ENCODE data around the gene PABPN1L. TPM values are rescaled to one million over a fixed set of nuclear protein-coding genes. Genes with fewer than 3 reads are reported as not detected.

Gene PABPN1L
- total and polyA plus RNA-seq, 10 of the 15 experiments (the other 5 are each of a cell fraction or from before 2014, with no cell fraction given) = not detected

DNA sequence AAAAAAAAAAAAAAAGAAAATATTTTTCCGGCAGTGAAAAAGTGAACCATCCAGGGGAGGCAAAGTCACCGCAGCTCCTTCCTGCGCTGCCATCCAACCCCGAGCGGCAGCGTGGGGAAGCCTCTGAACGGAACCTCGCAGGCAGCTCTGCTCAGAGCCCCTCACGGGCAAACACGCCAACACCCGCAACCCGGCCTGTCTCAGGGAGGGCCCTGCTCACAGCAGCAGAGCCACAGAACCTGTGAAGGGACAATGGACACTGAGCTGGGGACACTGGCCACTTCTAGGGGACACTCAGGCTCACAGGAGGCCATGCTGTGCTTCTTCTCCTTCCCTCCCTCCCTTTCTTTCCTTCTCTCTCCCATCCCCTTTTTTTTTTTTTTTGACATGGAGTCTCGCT lies 33.4 kb downstream of the PABPN1L start:
- TF ChIP-seq, protein P1, sequence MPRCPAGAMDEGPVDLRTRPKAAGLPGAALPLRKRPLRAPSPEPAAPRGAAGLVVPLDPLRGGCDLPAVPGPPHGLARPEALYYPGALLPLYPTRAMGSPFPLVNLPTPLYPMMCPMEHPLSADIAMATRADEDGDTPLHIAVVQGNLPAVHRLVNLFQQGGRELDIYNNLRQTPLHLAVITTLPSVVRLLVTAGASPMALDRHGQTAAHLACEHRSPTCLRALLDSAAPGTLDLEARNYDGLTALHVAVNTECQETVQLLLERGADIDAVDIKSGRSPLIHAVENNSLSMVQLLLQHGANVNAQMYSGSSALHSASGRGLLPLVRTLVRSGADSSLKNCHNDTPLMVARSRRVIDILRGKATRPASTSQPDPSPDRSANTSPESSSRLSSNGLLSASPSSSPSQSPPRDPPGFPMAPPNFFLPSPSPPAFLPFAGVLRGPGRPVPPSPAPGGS (IDR thresholded peaks at IDR 0.05; ENCODE audit: borderline replicate concordance, insufficient read depth, low read depth, low read length, poor library complexity, severe bottlenecking) = no peak
- TF ChIP-seq, protein P2, sequence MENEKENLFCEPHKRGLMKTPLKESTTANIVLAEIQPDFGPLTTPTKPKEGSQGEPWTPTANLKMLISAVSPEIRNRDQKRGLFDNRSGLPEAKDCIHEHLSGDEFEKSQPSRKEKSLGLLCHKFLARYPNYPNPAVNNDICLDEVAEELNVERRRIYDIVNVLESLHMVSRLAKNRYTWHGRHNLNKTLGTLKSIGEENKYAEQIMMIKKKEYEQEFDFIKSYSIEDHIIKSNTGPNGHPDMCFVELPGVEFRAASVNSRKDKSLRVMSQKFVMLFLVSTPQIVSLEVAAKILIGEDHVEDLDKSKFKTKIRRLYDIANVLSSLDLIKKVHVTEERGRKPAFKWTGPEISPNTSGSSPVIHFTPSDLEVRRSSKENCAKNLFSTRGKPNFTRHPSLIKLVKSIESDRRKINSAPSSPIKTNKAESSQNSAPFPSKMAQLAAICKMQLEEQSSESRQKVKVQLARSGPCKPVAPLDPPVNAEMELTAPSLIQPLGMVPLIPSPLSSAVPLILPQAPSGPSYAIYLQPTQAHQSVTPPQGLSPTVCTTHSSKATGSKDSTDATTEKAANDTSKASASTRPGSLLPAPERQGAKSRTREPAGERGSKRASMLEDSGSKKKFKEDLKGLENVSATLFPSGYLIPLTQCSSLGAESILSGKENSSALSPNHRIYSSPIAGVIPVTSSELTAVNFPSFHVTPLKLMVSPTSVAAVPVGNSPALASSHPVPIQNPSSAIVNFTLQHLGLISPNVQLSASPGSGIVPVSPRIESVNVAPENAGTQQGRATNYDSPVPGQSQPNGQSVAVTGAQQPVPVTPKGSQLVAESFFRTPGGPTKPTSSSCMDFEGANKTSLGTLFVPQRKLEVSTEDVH (IDR thresholded peaks at IDR 0.05; ENCODE audit: low read depth, partially characterized antibody) = no peak
- TF ChIP-seq KLF5 (IDR thresholded peaks at IDR 0.05; ENCODE audit: partially characterized antibody) (no peak), BHLHE40 (IDR thresholded peaks at IDR 0.05; ENCODE audit: borderline replicate concordance in 1 of 2, low read depth in 2 of 2, low read length in 1 of 2) (no peak), IKZF2 (IDR thresholded peaks at IDR 0.05) (no peak), POLR2AphosphoS5 (IDR thresholded peaks at IDR 0.05; ENCODE audit: low read length) (no peak), RBBP5 (conservative IDR thresholded peaks at IDR 0.05) (no peak), PML (IDR thresholded peaks at IDR 0.05; ENCODE audit: low read length) (no peak), SRF (IDR thresholded peaks at IDR 0.05; ENCODE audit: low read depth in 2 of 2, low read length in 2 of 2) (no peak), CEBPB (IDR thresholded peaks at IDR 0.05; ENCODE audit: borderline replicate concordance in 1 of 2, low read depth in 2 of 2, low read length in 2 of 2) (no peak), TARDBP (IDR thresholded peaks at IDR 0.05; ENCODE audit: borderline replicate concordance) (no peak), ESRRA (IDR thresholded peaks at IDR 0.05; ENCODE audit: low read length) (no peak), ZNF622 (IDR thresholded peaks at IDR 0.05) (no peak), ZZZ3 (IDR thresholded peaks at IDR 0.05; ENCODE audit: control insufficient read depth, insufficient read length, low read depth) (no peak), HDGF (IDR thresholded peaks at IDR 0.05) (no peak), NR2C2 (IDR thresholded peaks at IDR 0.05; ENCODE audit: borderline replicate concordance, control insufficient read depth, insufficient read length, low read depth) (no peak)
- TF ChIP-seq, protein P3, sequence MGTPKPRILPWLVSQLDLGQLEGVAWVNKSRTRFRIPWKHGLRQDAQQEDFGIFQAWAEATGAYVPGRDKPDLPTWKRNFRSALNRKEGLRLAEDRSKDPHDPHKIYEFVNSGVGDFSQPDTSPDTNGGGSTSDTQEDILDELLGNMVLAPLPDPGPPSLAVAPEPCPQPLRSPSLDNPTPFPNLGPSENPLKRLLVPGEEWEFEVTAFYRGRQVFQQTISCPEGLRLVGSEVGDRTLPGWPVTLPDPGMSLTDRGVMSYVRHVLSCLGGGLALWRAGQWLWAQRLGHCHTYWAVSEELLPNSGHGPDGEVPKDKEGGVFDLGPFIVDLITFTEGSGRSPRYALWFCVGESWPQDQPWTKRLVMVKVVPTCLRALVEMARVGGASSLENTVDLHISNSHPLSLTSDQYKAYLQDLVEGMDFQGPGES (IDR thresholded peaks at IDR 0.05) = no peak
- TF ChIP-seq, protein P4, sequence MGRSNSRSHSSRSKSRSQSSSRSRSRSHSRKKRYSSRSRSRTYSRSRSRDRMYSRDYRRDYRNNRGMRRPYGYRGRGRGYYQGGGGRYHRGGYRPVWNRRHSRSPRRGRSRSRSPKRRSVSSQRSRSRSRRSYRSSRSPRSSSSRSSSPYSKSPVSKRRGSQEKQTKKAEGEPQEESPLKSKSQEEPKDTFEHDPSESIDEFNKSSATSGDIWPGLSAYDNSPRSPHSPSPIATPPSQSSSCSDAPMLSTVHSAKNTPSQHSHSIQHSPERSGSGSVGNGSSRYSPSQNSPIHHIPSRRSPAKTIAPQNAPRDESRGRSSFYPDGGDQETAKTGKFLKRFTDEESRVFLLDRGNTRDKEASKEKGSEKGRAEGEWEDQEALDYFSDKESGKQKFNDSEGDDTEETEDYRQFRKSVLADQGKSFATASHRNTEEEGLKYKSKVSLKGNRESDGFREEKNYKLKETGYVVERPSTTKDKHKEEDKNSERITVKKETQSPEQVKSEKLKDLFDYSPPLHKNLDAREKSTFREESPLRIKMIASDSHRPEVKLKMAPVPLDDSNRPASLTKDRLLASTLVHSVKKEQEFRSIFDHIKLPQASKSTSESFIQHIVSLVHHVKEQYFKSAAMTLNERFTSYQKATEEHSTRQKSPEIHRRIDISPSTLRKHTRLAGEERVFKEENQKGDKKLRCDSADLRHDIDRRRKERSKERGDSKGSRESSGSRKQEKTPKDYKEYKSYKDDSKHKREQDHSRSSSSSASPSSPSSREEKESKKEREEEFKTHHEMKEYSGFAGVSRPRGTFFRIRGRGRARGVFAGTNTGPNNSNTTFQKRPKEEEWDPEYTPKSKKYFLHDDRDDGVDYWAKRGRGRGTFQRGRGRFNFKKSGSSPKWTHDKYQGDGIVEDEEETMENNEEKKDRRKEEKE (IDR thresholded peaks at IDR 0.05) = no peak
- H3K9me3 ChIP-seq (replicated peaks; ENCODE audit: control insufficient read depth, insufficient read depth, low read length) = no peaks in the 10 kb centered on the region
- H3K79me2 ChIP-seq (ENCODE audit: control insufficient read depth, insufficient read depth, low read length) = no peaks in the 10 kb centered on the region
- H3K27me3 ChIP-seq (replicated peaks in 1 of 2; ENCODE audit: control insufficient read depth in 2 of 2, insufficient read depth in 2 of 2, low read length in 1 of 2) = no peaks in the 10 kb centered on the region
- POLR2A ChIA-PET = no interaction called here
- no peak overlapping the region for H3K4me3 ChIP-seq
- no peaks in the 10 kb centered on the region for H4K20me1 ChIP-seq (ENCODE audit: control insufficient read depth, insufficient read depth)
- DNase-seq (ENCODE audit: low read depth, low spot score) (no peak), ATAC-seq (no peak), FAIRE-seq (no peak)
- CTCF ChIA-PET = no interaction called here
- WGBS (ENCODE audit: insufficient coverage, insufficient replicate concordance, low lambda C conversion rate, missing lambda C conversion rate) = 92% methylated on average over 12 of the region's 13 CpGs
- no peak overlapping the region for H3K27ac ChIP-seq (ENCODE audit: control insufficient read depth, insufficient read depth)
- intact Hi-C loops (cut with micrococcal nuclease; ENCODE audit: unreplicated experiment) (no loop called here), in situ Hi-C loops (cut with MboI) (no loop called here)
- H3K36me3 ChIP-seq (ENCODE audit: control insufficient read depth in 2 of 2, insufficient read depth in 2 of 2, low read length in 1 of 2) = no peaks in the 10 kb centered on the region
- no peak overlapping the region for H2AFZ ChIP-seq (ENCODE audit: control insufficient read depth, low read depth, low read length)
- no TSS peak for BruUV-seq (replicated peaks)
- no peak overlapping the region for H3K4me2 ChIP-seq (ENCODE audit: control insufficient read depth, insufficient read depth)
- no peaks in the 10 kb centered on the region for H3K4me1 ChIP-seq (ENCODE audit: control insufficient read depth, insufficient read depth, low read length)
- RAD21 ChIA-PET (ENCODE audit: unreplicated experiment) = no interaction called here
- H3K9ac ChIP-seq (ENCODE audit: control insufficient read depth, insufficient read depth, low read length) = no peak overlapping the region
- SMC1A ChIA-PET (ENCODE audit: uncharacterized antibody, unreplicated experiment) = no interaction called here
